Fibroblast of mammary gland (primary cell): ENCODE data around the gene SLC1A3.

Experiments
- DNase-seq: peaks from one replicate; pipeline ENCODE4 v3.0.0-alpha.2; 2010; ENCODE audit warnings: low read depth
- H3K4me3 ChIP-seq: 2 replicates; pipeline ENCODE4 v1.5.1; 2011; ENCODE audit warnings: low read depth, mild to moderate bottlenecking, low read length, moderate library complexity; ENCODE audit not compliant: control insufficient read depth
- TF ChIP-seq, protein P1 (sequence below): conservative IDR thresholded peaks from 2 replicates; pipeline ENCODE4 v1.5.1; 2011; ENCODE audit warnings: low read depth, low read length, inconsistent platforms; ENCODE audit not compliant: control insufficient read depth, insufficient read depth

The SLC1A3 gene

GRCh38 chr5:36653044-36653705, 46.8 kb downstream of the SLC1A3 start:
- no peak for DNase-seq
- TF ChIP-seq, protein P1, sequence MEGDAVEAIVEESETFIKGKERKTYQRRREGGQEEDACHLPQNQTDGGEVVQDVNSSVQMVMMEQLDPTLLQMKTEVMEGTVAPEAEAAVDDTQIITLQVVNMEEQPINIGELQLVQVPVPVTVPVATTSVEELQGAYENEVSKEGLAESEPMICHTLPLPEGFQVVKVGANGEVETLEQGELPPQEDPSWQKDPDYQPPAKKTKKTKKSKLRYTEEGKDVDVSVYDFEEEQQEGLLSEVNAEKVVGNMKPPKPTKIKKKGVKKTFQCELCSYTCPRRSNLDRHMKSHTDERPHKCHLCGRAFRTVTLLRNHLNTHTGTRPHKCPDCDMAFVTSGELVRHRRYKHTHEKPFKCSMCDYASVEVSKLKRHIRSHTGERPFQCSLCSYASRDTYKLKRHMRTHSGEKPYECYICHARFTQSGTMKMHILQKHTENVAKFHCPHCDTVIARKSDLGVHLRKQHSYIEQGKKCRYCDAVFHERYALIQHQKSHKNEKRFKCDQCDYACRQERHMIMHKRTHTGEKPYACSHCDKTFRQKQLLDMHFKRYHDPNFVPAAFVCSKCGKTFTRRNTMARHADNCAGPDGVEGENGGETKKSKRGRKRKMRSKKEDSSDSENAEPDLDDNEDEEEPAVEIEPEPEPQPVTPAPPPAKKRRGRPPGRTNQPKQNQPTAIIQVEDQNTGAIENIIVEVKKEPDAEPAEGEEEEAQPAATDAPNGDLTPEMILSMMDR = no peak
- no peak overlapping the region for H3K4me3 ChIP-seq

DNA sequence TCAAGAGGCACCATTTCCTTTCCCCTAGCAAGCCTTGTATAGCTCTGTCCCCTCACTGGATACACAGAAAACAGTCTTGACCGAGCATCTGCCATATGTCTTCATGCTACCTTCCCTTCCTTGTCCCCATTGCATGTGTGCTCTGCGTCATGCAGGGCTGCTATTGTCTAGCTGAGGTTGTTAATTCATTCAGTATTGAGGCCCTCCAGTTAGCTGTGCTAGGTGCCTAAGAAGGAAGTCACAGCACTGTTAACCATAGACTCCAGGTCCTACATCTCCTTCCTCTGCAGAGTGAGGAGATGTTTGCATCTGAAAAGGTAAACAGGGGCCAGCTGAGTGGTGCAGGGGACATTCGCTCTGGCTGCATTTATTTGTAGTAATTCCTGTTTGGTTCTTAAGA, 48.2 kb downstream of the SLC1A3 start:
- TF ChIP-seq, protein P1 = no peak
- DNase-seq = no peak
- no peak overlapping the region for H3K4me3 ChIP-seq

GRCh38 chr5:36655161-36655560, 48.8 kb downstream of the SLC1A3 start:
- no peak for DNase-seq
- TF ChIP-seq, protein P1 = no peak
- H3K4me3 ChIP-seq = no peak overlapping the region

- DNase-seq = peak; percentile 45
- no peak overlapping the region for H3K4me3 ChIP-seq
- TF ChIP-seq, protein P1 = no peak
Observed at GRCh38 chr5:36656556-36656955, 50.1 kb downstream of the SLC1A3 start.

GRCh38 chr5:36657563-36657995, 51.2 kb downstream of the SLC1A3 start:
- no peak overlapping the region for H3K4me3 ChIP-seq
- TF ChIP-seq, protein P1 = no peak
- DNase-seq = peak; percentile 100

DNA sequence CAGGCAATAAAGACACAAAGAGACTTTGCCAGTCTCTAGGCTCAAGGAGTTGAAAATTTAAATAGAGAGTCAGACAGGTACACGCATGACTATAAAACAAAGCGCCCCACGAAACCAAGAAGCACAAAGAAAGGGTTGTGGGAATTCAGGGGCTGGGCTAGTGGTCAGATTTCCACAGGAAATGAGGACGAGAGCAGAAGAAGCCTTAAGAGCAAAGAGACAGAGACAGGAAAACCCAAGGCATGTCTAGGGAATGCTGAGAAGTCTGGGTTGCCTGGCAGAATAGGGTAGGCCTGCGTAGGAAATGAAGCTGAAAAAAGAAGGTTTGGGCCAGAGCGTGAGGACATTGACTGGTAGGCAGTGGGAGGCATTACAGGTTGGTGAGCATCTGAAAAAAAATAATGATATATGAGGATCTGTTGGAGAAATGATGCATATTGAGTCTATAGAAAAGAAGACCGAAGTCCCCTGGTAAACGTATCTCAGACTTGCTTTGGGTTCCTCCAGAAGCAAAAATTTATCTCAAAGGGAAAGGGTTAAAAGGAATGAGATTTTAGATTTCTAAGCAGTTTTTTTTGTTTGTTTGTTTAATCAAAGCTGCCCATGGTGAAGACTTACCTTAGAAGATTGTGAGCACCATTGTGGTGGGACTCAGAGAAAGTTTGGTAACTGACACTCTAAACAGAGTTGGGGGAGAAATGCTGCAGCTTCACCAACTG, 51.8 kb downstream of the SLC1A3 start:
- H3K4me3 ChIP-seq = no peak overlapping the region
- no peak for DNase-seq
- TF ChIP-seq, protein P1 = no peak
